ENCODE results near the gene CPED1.
"Not testable (repeated sequence)": the region's sequence is repeated elsewhere in the genome, so short reads cannot be mapped to it uniquely, and the experiment has no call there.

The CPED1 gene

DNA sequence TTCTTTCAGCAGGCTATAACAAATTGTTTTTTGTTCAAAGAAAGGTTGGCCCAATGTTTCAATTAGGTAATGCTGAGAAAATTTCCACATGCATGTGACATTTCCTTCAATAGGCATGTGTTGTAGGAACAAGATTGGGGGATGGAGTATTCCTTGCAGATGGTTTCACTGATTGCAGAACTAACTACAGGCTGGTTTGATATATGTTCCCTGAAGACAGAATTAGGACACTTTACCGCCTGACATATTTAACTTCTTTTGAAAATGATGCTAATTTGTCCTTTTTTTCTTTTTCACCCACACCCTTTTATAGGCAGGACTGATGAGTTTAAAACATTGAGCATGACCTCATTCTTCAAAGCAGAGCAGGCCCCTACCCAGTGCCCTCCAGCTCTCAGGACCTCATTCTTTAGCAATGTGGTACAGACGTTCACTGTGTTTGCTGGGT, 163.3 kb downstream of the CPED1 start:
- DNase-seq (ENCODE audit: low spot score), result no peak

DNA sequence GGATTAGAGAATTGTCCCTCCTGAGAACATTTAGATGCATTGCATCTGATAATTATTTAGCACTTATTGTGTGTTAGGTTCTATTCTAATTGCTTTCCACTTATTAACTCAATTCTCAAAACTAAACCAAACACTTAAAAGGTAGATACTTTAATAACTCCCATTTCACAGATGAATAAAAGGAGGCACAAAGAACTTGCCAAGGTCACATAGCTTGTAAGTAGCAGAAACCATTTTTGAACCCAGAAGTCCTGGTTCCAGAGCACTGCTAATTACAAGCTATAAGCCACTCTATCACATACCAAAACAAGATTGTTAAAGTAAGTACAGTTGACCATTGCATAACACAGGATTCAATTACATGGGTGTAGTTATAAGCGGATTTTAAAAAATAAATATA, 164.9 kb downstream of the CPED1 start:
- no peak for DNase-seq (ENCODE audit: low spot score)

DNA sequence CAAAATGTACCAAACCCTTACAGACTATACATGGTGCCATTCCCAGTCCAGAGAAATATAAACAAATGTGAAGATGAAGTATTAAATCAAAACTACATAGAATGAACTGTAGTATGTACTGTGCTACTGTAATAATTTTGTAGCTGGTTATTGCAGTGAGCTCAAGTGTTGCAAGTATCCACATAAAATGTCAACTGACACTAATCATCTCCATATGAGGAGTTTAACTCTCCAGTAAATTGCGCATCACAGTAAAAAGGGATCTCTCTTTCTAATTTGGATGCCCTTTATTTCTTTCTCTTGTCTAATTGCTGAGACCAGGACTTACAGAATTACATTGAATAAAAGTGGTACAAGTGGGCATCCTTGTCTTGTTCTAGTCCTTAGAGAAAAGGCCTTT, 165.5 kb downstream of the CPED1 start:
- DNase-seq (ENCODE audit: low spot score), result no peak

DNA sequence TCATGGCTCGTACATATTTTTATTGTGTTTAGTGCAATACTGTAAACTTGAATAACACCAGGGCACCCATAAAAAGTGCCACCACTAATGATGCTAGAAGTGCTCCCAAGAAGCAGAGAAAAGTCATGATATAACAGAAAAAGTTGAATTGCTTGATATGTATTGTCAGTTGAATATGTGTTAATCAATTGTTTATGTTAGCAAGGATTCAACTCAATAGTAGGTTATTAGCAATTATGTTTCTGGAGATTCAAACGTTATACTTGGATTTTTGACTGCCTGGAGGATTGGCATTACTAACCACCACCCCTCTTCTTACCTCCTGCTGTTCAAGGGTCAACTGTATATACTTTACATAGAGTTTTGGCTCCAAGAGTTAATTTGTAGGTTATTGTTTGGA, 168.3 kb downstream of the CPED1 start:
- DNase-seq (ENCODE audit: low spot score), result no peak

DNA sequence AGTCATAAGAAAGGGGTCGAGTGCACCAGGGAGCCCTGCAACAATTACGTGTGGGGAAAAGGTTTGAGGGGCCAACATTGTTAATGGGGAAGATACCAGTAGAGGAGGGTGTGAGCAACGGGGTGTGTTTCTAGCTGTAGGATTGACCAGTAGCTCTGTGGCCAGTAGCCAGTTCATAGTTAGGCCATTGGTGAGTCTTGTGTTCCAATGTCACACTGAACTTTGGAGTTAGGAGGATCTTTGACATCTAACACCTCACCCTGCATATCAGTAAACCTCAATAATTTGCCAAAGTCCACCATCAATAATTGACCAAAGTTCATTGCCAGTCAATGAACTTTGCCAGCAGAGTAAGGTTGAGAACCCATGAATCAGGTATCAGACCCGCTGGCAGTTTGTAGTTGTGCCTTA, 168.8 kb downstream of the CPED1 start:
- no peak for DNase-seq (ENCODE audit: low spot score)

DNA sequence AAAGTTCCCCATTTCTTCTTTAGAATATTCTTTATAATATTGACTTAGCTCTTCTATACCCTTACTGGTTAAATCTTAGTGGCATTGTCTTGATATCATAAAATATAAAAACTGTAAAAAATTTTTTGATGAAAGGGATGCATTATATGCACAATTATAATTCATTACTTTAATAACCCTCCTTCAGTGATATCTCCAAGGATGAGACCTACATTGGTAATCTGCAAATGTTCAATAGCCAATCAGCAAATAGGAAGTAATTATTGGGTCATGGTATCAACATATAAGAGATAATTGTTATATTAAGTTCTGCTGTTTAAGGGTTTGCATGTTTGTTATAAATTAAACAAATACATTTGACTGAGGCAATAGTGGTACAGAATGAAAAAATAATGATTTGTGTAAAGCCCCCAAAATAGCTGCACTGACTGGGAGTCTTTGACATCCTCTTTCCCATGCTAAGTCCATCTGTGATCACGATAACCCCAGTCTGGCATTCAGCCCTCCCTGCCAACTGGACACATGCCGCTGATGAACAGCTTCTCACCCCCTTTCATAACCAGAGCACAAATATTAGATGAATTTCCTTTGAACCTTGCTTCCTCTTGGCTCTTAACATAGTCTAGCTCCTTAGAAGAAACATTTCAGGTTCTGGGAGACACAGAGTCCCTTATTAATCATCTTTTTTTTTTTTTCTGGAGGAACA, 169.5 kb downstream of the CPED1 start:
- no peak for DNase-seq (ENCODE audit: low spot score)

DNA sequence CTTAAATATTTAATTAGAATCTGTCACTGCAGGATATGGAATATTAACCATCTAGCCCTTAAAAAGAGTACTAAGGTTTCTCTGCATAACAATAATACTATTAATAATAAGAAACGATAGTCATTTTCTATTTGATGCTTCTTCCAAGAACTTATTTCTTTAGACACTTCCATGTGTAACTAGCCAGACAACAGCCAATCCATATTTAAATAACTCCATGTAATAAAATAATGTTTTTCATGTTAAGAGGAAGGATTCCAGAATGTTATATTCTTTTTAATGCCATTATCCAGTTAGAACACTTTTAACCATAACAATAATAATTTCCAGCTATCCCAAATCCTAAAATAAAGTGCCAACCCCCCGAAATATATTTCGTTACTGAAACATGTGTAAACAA, 170.2 kb downstream of the CPED1 start:
- no peak for DNase-seq (ENCODE audit: low spot score)

DNA sequence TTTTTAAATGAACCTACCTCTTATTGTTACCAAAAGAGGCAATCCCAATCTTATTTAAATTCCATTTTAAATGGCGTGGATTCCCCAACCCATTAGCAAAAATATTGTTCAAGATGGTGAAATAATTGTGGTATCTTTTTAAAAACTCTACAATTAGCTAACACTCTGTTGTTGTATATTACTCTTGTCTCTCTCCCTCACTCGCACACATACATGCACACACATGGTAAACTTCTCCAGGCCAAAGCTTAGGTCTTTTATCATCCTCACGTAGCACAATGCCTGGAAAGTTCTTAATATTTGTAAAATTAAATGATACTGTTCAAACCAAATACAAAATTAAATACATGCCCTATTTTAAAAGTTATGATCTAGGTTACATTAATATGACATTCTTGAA, 171.0 kb downstream of the CPED1 start:
- DNase-seq (ENCODE audit: low spot score), result no peak

DNA sequence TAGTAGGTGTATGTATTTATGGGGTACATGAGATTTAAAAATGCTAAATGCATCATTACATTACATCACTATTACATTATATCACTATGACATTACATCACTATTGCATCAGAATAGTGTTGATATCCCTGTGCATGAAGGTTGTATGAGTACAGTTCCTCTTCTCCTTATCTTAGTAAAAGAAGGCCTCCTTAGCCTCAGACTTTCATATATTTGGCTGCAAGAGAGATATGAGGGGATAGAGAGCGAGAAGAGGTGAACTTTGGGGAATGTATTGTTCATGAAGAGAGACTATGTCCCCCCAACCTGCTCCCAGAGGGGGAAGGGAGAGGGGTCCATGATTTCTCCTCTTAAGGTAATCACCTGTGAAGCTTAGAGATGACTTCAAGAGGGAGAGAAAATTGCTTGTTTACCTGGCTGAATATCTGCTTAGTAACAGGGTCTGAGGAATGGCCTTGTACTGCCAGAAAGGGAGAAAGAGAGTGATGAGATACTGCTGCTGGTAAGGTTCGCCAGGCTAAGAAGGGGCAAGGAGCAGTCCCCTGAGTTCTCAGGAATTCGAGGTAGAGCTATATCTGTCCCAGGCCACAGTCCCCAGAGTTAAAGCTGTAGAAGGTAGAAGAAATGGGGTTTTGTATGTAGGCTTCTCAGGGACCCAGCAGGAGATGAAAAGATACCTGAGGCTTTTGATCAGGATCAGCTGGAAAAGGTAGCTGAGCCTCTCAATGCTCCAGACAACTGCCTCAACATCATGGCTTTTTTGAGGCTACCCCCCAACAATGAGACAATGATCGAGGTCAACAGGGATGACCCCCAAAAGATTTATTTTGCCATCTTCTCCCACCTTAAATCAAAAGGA, 171.9 kb downstream of the CPED1 start:
- no peak for DNase-seq (ENCODE audit: low spot score)

DNA sequence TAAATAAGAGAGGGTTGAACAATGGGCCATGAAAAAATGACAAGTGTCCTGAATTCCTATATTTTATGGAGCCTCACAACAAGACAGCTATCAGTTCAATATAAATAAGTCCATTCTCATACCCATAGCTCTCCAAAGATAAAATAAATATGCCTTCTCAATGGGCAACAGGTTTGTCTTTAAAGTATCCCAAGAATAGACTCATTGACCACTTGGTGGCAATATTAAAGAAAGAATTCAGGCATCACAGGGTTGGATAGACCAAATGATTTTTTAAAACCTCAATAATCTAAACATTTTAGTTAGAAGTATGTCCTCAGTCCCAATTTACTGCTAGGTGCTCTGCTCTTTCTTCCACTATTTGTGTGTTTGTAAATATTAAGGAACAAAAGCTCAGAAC, 175.2 kb downstream of the CPED1 start:
- no peak for DNase-seq (ENCODE audit: low spot score)

DNA sequence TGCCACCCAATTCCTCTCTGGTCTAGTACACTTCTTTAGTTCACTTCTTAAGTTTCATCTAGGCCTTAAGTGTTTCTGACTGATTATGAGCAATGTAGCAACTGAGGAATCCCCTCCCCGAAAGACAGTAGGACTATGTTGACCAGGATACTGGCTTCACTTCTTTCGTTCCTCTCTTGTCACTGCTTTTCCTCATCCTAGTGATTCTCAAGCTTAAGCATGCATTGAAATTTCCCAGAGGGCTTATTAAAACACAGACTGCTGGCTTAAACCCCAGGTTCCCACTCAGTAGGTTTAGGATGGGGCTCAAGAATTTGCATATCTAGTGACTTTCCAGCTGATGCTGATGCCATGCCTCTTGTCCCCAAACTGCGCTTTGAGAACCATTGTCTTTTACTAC, 175.7 kb downstream of the CPED1 start:
- DNase-seq (ENCODE audit: low spot score), result no peak

DNA sequence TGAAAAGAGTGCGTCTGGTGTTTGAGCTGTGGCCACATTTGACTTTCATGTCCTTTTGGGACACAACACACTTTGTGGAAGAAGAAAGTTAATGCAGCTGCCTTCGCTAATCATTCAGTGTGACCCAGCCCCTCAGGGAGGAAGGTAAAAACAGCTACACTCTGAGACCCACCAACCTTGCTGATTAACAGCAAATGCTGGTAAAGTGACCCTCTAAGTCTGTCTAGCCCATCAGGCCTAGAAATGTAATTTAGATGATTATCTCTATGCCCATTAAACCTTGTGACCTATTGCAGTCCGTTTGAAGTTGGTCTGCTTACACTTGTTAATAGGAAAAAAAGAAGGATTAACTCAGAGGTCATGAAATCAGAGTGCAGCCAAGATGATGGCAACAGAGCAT, 178.4 kb downstream of the CPED1 start:
- no peak for DNase-seq (ENCODE audit: low spot score)

DNA sequence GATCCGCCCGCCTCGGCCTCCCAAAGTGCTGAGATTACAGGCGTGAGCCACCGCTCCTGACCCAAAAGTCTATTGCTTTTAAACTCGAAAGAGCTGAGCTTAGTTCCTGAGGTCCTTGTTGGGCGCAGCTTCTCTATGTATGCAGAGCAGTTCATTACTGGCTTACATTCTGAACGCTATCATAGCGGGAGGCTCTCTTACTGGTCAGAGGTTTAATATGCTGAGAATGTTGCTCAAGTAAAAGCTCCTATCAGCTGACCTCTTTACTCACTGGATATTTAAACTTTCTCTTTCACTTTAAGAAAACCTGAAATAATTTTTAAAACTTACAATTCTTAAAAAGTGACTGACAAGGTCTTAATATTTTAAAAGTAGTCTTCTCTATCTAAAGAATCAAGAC, 179.5 kb downstream of the CPED1 start:
- DNase-seq (ENCODE audit: low spot score), result no peak

DNA sequence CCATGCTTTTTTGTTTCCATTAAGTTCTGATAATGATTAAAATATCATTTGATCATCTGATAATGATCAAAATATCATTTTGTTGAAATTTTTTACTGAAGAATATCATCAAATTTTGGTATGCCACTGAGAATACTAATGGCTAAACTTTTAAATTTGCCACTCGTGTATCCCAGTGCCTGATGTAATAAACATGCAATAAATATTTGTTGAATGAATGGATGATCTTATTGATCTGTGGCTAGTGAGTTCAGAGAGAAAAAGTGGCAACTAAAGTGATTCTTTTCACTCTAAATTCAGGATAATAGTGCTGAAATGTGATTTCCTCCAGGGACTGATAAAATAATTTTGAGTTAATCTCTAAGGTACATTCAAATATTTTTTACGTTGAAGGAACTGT, 181.0 kb downstream of the CPED1 start:
- no peak for DNase-seq (ENCODE audit: low spot score)

DNA sequence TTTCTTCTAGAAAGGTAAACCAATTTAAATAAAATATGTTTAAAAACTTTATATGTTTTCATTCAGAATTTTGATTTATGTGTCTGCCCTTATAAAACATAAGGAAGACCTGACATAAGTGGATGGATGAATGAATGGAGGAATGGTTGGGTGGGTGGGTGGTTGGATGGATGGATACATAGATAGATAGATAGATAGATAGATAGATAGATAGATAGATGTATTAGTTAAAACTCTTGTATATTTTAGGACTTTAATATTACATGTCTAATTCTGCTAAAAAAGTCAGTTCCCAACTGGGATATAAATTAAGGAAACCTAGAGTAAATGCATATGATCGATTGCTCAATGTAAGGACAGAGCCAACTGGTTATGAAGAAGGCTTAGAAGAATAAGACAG, 184.0 kb downstream of the CPED1 start:
- DNase-seq (ENCODE audit: low spot score), result no peak

DNA sequence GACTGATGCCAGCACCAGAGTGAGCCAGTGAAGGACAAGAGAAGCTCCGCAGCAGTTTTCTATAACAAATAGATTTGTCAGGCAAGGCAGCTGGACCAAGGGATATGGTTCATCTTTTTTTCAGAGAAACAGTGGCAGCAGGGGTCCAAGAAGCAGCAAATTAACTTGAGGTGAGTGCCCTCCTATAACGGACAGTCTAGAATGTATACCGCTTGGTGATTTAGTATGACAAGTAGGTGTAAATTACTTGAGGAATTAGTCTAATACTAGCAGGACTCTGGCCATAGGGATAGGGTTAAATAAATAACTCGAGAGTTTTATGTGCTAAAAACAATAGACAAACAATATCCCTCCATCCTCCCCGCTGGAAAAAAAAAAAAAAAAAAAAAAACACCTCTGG, 187.3 kb downstream of the CPED1 start:
- no peak for DNase-seq (ENCODE audit: low spot score)

DNA sequence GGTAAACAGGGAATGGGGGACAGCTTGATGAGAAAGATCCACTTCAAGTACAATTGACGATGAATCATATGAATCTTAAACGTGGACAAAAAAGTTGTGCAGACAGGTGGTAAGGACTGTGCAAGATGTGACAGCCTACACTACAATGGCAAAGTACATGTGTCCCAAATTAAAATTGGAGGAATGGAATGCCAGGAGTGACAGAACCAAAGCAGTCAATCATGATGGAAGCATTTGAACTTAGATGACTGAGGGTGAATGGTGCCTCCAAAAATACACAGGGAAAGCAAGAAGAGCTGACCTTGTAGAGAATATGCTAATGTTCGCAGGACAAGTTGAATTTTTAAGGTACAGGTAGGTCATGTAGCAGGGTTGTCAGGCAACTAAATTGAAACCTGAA, 189.9 kb downstream of the CPED1 start:
- DNase-seq (ENCODE audit: low spot score), result no peak

DNA sequence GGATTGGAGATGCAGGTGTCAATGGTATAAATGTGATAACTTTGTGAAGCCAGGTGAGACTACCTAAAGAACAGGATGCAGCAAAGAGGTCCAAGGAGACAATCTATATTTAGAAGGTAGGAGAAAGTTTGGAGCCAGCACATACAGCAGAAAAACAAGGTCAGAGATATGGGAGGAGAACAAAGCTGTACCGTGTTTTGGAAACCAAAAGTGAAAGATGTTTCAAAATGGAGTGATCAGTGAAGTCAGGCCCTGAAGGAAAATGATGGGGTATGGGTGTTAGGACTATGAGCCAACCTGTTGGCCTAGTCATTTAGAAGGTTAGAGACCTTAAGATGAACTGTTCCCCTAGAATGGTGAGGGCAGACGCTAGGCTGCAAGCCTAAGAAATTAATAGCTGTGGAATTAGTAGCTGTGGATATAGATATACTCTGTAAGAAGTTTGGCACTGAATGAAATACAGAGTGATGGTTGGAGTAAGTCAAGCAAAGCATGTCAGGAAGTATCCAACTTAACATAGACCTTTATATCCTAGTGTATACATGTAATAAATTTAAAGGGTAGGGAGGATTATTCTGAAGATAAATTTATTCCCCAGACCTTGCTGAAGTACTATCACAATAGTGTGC, 190.5 kb downstream of the CPED1 start:
- peak; percentile 51 for DNase-seq (ENCODE audit: low spot score)

DNA sequence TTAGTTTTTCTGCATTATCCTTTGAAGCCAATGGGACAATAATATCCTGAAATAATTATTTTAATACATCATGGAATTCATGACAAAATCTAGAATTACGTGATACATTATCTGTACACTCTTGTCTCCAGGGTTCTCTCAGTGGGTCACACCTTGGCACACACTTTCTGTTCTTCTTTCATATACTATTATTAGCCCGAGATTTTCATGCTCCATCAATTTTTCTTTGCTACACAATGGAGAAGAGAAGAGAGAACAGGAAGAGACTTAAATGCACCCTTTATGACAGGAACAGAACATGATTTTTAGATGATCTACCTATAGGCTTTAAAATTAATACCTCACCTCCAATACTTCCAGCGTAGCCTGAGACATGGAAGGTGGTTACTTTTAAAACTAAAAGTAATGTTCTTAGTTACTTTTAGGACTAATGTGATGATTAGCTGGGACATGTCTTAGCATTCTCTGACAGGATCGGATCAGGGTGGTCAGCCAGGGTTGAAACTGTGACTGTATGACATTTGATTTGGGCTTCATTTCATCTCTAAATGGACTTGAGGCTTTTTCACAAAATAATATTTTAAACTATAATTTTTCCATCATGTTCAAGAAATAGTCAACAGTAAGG, 192.0 kb downstream of the CPED1 start:
- DNase-seq (ENCODE audit: low spot score), result peak; percentile 92

DNA sequence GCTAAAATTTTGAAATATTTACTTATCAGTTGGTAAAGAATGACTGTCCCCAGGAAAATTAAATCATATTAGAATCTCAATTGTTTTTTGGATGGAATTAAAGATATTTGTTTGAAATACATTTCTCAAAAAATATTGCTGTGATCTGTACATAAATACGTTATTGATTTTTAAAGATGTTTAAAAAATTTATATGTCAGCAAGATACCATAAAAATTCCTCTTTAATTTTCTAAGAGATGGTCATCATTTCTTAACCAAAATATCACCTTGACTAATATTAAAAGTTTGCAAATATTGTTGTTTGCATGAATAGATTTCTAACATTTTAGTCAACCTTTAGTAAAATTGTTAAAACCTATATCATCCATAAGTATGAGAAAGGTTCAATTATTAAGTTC, 192.8 kb downstream of the CPED1 start:
- no peak for DNase-seq (ENCODE audit: low spot score)

DNA sequence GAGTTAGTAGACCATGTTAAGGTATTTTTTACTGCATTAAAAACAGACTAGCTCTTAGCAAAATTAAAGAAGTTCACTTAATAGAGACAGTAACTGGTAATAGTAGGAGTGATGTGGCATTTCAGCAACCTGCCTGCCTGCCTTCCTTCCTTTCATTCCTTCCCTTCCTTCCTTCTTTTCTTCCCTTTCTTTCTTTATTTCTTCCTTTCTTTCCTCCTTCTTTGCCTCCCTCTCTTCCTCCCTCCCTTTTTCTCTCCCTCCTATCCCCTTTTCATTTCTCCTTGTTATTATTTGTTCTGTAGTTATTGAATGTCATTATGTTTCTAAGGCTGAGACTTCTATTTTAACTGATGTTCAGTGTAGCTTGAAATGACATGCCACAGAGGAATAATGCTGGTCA, 193.8 kb downstream of the CPED1 start:
- no peak for DNase-seq (ENCODE audit: low spot score)

DNA sequence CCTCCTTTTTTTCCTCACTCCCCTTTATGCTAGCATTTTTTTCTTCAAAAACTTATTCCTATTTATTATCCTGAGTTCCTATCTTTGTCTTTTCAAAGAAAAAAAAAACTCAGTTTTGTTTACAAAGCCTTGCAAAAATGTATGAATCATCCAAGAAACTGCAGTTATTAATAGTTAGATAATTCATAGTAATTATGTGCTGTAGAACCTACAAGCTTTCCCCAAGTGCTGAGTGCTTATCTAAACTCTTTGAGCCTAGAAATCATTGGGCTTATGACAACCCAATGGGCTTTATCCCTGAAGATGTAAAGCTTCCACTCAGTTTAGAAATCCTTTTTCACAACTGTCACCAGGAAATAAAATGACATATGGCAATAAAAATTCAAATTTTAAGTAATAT, 194.4 kb downstream of the CPED1 start:
- DNase-seq (ENCODE audit: low spot score), result no peak

DNA sequence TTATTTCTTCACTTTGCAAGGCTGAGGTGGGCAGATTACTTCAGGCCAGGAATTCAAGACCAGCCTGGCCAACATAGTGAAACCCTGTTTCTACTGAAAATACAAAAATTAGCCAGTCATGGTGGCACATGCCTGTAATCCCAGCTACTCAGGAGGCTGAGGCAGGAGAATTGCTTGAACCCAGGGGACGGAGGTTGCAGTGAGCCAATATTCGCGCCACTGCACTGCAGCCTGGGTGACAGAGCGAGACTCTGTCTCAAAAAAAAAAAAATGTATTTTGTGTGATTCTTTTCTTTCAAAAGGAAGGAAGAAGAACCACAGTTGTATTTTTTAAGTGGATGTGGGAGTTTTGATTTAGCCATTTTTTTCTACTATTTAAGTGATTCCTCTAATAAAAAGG, 195.4 kb downstream of the CPED1 start:
- not testable (repeated sequence) for DNase-seq (ENCODE audit: low spot score)
